AG10803 (cell line): Measurements from ENCODE around the gene ENAH.

Source experiments
- DNase-seq: peaks from one replicate; pipeline ENCODE4 v3.0.0; 2010; ENCODE audit warnings: low read depth
- H3K4me3 ChIP-seq: 2 replicates; pipeline ENCODE4 v1.5.1; 2011; ENCODE audit warnings: mild to moderate bottlenecking, low read length, control low read depth
- TF ChIP-seq, protein P1 (sequence below): conservative IDR thresholded peaks from 2 replicates; pipeline ENCODE4 v1.5.1; 2011; ENCODE audit warnings: mild to moderate bottlenecking, low read length, control low read depth, inconsistent platforms

Gene ENAH

GRCh38 chr1:225534772-225535171, 118.2 kb downstream of the ENAH start:
- no peak for DNase-seq
- TF ChIP-seq, protein P1, sequence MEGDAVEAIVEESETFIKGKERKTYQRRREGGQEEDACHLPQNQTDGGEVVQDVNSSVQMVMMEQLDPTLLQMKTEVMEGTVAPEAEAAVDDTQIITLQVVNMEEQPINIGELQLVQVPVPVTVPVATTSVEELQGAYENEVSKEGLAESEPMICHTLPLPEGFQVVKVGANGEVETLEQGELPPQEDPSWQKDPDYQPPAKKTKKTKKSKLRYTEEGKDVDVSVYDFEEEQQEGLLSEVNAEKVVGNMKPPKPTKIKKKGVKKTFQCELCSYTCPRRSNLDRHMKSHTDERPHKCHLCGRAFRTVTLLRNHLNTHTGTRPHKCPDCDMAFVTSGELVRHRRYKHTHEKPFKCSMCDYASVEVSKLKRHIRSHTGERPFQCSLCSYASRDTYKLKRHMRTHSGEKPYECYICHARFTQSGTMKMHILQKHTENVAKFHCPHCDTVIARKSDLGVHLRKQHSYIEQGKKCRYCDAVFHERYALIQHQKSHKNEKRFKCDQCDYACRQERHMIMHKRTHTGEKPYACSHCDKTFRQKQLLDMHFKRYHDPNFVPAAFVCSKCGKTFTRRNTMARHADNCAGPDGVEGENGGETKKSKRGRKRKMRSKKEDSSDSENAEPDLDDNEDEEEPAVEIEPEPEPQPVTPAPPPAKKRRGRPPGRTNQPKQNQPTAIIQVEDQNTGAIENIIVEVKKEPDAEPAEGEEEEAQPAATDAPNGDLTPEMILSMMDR: no peak
- H3K4me3 ChIP-seq: no peak overlapping the region

DNA sequence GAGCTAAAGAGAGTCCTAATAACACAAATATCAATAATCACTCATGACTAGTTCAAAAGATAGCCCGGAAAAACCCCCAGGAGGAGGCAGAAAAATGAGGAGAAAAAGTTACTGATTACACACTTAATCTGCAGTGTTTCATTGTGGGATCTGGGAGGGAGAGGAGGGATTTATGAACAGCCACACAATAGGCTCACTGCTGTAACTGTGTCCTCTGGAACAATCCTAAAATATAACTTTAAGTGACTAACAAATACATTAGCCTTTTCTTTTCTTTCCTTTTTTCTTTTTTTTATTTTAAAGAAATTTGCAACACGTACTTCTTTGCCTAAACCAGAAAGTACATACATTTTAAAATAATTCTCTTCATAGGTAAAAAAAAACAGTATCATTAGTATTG, 118.8 kb downstream of the ENAH start:
- no peak overlapping the region for H3K4me3 ChIP-seq
- no peak for DNase-seq
- TF ChIP-seq, protein P1: no peak

DNA sequence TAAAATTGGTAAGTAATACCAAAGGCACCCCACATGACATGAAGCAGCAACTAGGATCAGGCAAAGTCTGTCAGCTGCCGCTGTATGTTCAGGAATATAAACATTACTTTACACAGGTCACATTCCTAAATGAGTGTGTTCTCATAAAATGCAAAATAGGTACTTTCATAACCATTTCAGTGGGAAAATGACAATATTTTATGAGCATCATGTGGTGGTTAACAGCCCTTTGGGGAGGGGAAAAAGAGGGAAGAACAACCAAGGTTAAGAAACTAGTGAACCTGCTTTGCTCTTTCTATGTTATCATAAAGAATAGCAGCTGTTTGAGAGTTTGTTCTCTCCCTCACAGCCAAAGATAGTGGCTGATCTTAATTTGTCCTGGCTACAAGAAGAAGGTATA, 119.7 kb downstream of the ENAH start:
- no peak overlapping the region for H3K4me3 ChIP-seq
- TF ChIP-seq, protein P1: no peak
- DNase-seq: no peak

- DNase-seq: no peak
- TF ChIP-seq, protein P1: no peak
- H3K4me3 ChIP-seq: no peak overlapping the region
These were observed 120.5 kb downstream of the ENAH start for GRCh38 chr1:225532240-225532944.

- TF ChIP-seq, protein P1: no peak
- no peak for DNase-seq
- no peak overlapping the region for H3K4me3 ChIP-seq
These were observed 123.2 kb downstream of the ENAH start for GRCh38 chr1:225529726-225530125.

GRCh38 chr1:225527575-225527974, 125.3 kb downstream of the ENAH start:
- TF ChIP-seq, protein P1: no peak
- DNase-seq: no peak

GRCh38 chr1:225526878-225527277, 126.0 kb downstream of the ENAH start:
- TF ChIP-seq, protein P1: no peak
- H3K4me3 ChIP-seq: no peak overlapping the region
- DNase-seq: peak; percentile 29

More at GRCh38 chr1:225527575-225527974, 125.3 kb downstream of the ENAH start:
- no peak overlapping the region for H3K4me3 ChIP-seq
